GM19099 (cell line): ENCODE results near the gene FAM177A1.

Experiments
- POLR2A ChIP-seq: IDR thresholded peaks from 3 replicates; pipeline ENCODE4 v1.6.1; 2011; ENCODE audit warnings: low read depth; ENCODE audit not compliant: insufficient read length; ENCODE audit errors: extremely low read depth

The FAM177A1 gene

GRCh38 chr14:35116242-35116641 lies 70.2 kb downstream of the FAM177A1 start:
- no peak for TF ChIP-seq POLR2A

- TF ChIP-seq POLR2A: no peak
Observed at GRCh38 chr14:35117112-35117511, 71.0 kb downstream of the FAM177A1 start.

GRCh38 chr14:35121026-35121886 lies 75.2 kb downstream of the FAM177A1 start:
- TF ChIP-seq POLR2A: no peak

- TF ChIP-seq POLR2A: peak; percentile 63
Observed at GRCh38 chr14:35121887-35122695, 76.0 kb downstream of the FAM177A1 start, which contains the start of the genes PPP2R3C and PRORP. Gene PPP2R3C (minus strand): TSS chr14:35121990. CDS start chr14:35121959, 31 bp downstream. Gene PRORP (plus strand): TSS chr14:35122552. CDS start chr14:35123246, 694 bp downstream.

- peak; percentile 41 for TF ChIP-seq POLR2A
Observed at GRCh38 chr14:35122696-35123387, 76.8 kb downstream of the FAM177A1 start.

GRCh38 chr14:35123388-35123703 lies 77.3 kb downstream of the FAM177A1 start:
- no peak for TF ChIP-seq POLR2A

- no peak for TF ChIP-seq POLR2A
Observed at GRCh38 chr14:35124127-35124526, 78.1 kb downstream of the FAM177A1 start.
